ENCODE measurements around the gene APH1A.

The APH1A gene

DNA sequence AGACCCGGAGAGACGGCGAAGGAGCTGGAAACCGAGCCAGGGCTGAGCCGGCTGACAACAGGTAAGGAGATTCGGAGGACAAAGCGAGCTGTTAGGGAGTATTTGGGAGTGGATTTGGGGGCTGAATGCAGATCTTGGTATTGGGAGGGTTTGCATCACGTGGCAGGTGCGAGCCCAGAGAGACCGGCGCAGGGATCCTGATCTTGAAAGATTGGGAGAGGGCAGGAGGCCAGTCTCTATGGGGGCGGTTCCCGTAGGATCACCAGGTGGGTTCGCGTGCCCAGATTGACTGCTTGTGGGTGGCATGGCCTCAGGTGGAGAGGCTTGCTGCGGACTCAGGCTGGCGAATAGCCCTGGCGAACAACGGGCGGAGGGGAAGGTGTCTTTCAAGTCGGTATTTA is 13.7 kb upstream of the APH1A start:
- peak overlapping the region; percentile 83 for H3K4me3 ChIP-seq (ENCODE audit: control insufficient read depth, low read depth, low read length)
- no peak for TF ChIP-seq CTCF (IDR thresholded peaks at IDR 0.05; ENCODE audit: control insufficient read depth, insufficient read depth, low read depth, low read length, missing control alignments)
- no peak for DNase-seq (ENCODE audit: low read depth)

GRCh38 chr1:150281758-150282557 is 13.1 kb upstream of the APH1A start, which contains the start of gene CIART:
Gene CIART (plus strand): TSS chr1:150282554. CDS start chr1:150283268, 714 bp downstream.
- DNase-seq (ENCODE audit: low read depth), result peak; percentile 99
- H3K4me3 ChIP-seq (ENCODE audit: control insufficient read depth, low read depth, low read length), result peak within 1 kb of the TSS; percentile 83
- no peak for TF ChIP-seq CTCF (IDR thresholded peaks at IDR 0.05; ENCODE audit: control insufficient read depth, insufficient read depth, low read depth, low read length, missing control alignments)

DNA sequence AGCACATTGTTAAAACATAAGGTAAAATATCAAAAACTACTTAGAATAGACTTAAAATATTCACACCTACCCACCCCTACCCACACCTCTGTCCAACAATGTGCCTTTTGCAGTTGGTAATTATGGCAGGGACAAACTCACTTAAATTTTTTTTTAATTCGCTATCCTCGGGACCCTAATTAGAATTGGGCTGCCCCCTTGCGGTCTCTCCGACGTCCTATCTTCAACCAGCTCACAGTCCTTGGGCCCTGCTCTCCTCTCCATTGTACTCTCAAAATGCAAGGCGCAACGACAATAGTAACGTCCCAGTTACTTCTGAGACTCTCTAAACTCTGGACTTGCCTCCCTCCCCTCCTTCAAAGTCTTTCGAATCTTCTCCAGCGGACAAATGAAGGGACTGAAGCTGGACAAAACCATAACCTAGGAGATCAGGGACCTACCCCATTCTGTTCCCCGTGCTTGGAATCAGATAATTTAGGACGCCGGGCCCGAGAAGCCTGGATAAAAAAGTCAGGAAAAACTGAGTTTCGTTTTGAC is 12.5 kb upstream of the APH1A start:
- TF ChIP-seq CTCF (IDR thresholded peaks at IDR 0.05; ENCODE audit: control insufficient read depth, insufficient read depth, low read depth, low read length, missing control alignments), result peak; percentile 79
- DNase-seq (ENCODE audit: low read depth), result peak; percentile 38
- H3K4me3 ChIP-seq (ENCODE audit: control insufficient read depth, low read depth, low read length), result peak overlapping the region; percentile 83

GRCh38 chr1:150280138-150280707 is 11.4 kb upstream of the APH1A start:
- DNase-seq (ENCODE audit: low read depth), result no peak
- H3K4me3 ChIP-seq (ENCODE audit: control insufficient read depth, low read depth, low read length), result no peak overlapping the region
- TF ChIP-seq CTCF (IDR thresholded peaks at IDR 0.05; ENCODE audit: control insufficient read depth, insufficient read depth, low read depth, low read length, missing control alignments), result no peak

- DNase-seq (ENCODE audit: low read depth), result no peak
- TF ChIP-seq CTCF (IDR thresholded peaks at IDR 0.05; ENCODE audit: control insufficient read depth, insufficient read depth, low read depth, low read length, missing control alignments), result no peak
- H3K4me3 ChIP-seq (ENCODE audit: control insufficient read depth, low read depth, low read length), result no peak overlapping the region; the same call in 1 of the 2 replicates
These were observed 4.5 kb upstream of the APH1A start for GRCh38 chr1:150273311-150273710.

- no peak for TF ChIP-seq CTCF (IDR thresholded peaks at IDR 0.05; ENCODE audit: control insufficient read depth, insufficient read depth, low read depth, low read length, missing control alignments)
- H3K4me3 ChIP-seq (ENCODE audit: control insufficient read depth, low read depth, low read length), result no peak overlapping the region
- no peak for DNase-seq (ENCODE audit: low read depth)
These were observed 2.6 kb upstream of the APH1A start for GRCh38 chr1:150271291-150271959.

Data from AG09309 (cell line).